Stromal cell of bone marrow (primary cell): Measurements from ENCODE around the gene METTL26.

Experiments used
- DNase-seq: peaks from one replicate; pipeline ENCODE4 v3.0.0-alpha.2; 2012; ENCODE audit warnings: low read depth

METTL26 gene

GRCh38 chr16:658679-659571 lies 22.8 kb upstream of the METTL26 start:
- DNase-seq, result no peak

GRCh38 chr16:657487-657886 lies 21.4 kb upstream of the METTL26 start:
- DNase-seq, result no peak

GRCh38 chr16:654034-654433 lies 17.9 kb upstream of the METTL26 start:
- no peak for DNase-seq

- DNase-seq, result no peak
These were observed 16.6 kb upstream of the METTL26 start for GRCh38 chr16:652454-653305.

GRCh38 chr16:651844-652243 lies 15.7 kb upstream of the METTL26 start:
- DNase-seq, result no peak

GRCh38 chr16:649631-650030 lies 13.5 kb upstream of the METTL26 start:
- no peak for DNase-seq

GRCh38 chr16:648781-649589 lies 12.9 kb upstream of the METTL26 start, which contains the start of gene WDR90:
Gene WDR90 (plus strand): TSS chr16:649365. CDS start chr16:649417, 52 bp downstream.
- DNase-seq, result peak; percentile 83

- no peak for DNase-seq
These were observed 12.1 kb upstream of the METTL26 start for GRCh38 chr16:648071-648780.

GRCh38 chr16:647173-647902 lies 11.2 kb upstream of the METTL26 start:
- no peak for DNase-seq

GRCh38 chr16:646679-647172 lies 10.6 kb upstream of the METTL26 start:
- no peak for DNase-seq

- DNase-seq, result no peak
These were observed 10.0 kb upstream of the METTL26 start for GRCh38 chr16:645852-646678.

GRCh38 chr16:644556-644955 lies 8.5 kb upstream of the METTL26 start:
- DNase-seq, result no peak

- no peak for DNase-seq
These were observed 6.9 kb upstream of the METTL26 start for GRCh38 chr16:643050-643368.

GRCh38 chr16:642189-643049 lies 6.3 kb upstream of the METTL26 start:
- DNase-seq, result no peak

GRCh38 chr16:641326-642188 lies 5.5 kb upstream of the METTL26 start, which contains the start of gene MCRIP2:
Gene MCRIP2 (plus strand): TSS chr16:641828. CDS start chr16:641992, 164 bp downstream.
- peak; percentile 40 for DNase-seq

GRCh38 chr16:640614-641013 lies 4.5 kb upstream of the METTL26 start:
- DNase-seq, result no peak

GRCh38 chr16:638836-639235 lies 2.7 kb upstream of the METTL26 start:
- no peak for DNase-seq
